K562 (cell line): ENCODE data around the gene GRIN1. TPM values are rescaled to one million over a fixed set of nuclear protein-coding genes. Genes with fewer than 3 reads are reported as not detected.

Experiments
- FOSL1 ChIP-seq: fragments of 200-800 bp; sonication (Bioruptor generic); conservative IDR thresholded peaks from 2 replicates; pipeline ENCODE4 v1.6.1; 2016; ENCODE audit warnings: missing genetic modification characterization, missing compliant biosample characterization
- FOXK2 ChIP-seq, 2 experiments: fragments of 450-650 bp; IDR thresholded peaks in 1 of 2; conservative IDR thresholded peaks in 1 of 2; 2 replicates each; pipeline ENCODE4 v1.6.1; 2016; ENCODE audit warnings: low read depth in 2 of 2, mild to moderate bottlenecking in 1 of 2
- GATA2 ChIP-seq: sonication (generic); formaldehyde crosslinking; IDR thresholded peaks from 2 replicates; pipeline ENCODE4 v1.4.0; 2020; ENCODE audit warnings: mild to moderate bottlenecking, missing genetic modification reagents
- KHSRP ChIP-seq: fragments of 450-650 bp; IDR thresholded peaks from 2 replicates; pipeline ENCODE4 v1.6.1; 2017
- MCM5 ChIP-seq: fragments of 450-650 bp; IDR thresholded peaks from 2 replicates; pipeline ENCODE4 v1.6.1; 2016; ENCODE audit warnings: low read depth
- MYNN ChIP-seq, 2 experiments: sonication (generic); formaldehyde crosslinking in 1 of 2; IDR thresholded peaks; 2 replicates each; pipeline versions ENCODE4 v1.5.0 to v1.6.1; 2016 to 2020; ENCODE audit warnings: antibody characterized with exemption in 1 of 2, missing genetic modification reagents in 1 of 2
- NCOA1 ChIP-seq: fragments of 450-650 bp; IDR thresholded peaks from 2 replicates; pipeline ENCODE4 v1.6.1; 2016; ENCODE audit warnings: low read depth
- NFE2L1 ChIP-seq: fragments of 450-650 bp; IDR thresholded peaks from 2 replicates; pipeline ENCODE4 v1.6.1; 2016; ENCODE audit warnings: missing genetic modification characterization, low read depth, mild to moderate bottlenecking, missing compliant biosample characterization, moderate library complexity, borderline replicate concordance
- NR3C1 ChIP-seq: sonication (generic); formaldehyde crosslinking; IDR thresholded peaks from 2 replicates; pipeline ENCODE4 v1.8.1; 2022; ENCODE audit warnings: missing genetic modification reagents
- POLR2AphosphoS2 ChIP-seq: IDR thresholded peaks from 2 replicates; pipeline ENCODE4 v1.6.1; 2012; ENCODE audit warnings: low read length, improper control_type of control experiment
- RFX7 ChIP-seq: fragments of 250-450 bp; sonication (Bioruptor Pico); IDR thresholded peaks from 2 replicates; pipeline ENCODE4 v1.5.1; 2021; ENCODE audit warnings: mild to moderate bottlenecking
- STAT5B ChIP-seq: fragments of 250-450 bp; sonication (Bioruptor Pico); IDR thresholded peaks from 2 replicates; pipeline ENCODE4 v1.8.0; 2021; ENCODE audit warnings: mild to moderate bottlenecking, inconsistent platforms
- TARDBP ChIP-seq: fragments of 450-650 bp; IDR thresholded peaks from 2 replicates; pipeline ENCODE4 v1.6.1; 2016
- ZNF121 ChIP-seq: sonication (generic); formaldehyde crosslinking; conservative IDR thresholded peaks from 2 replicates; pipeline ENCODE4 v1.8.0; 2022; ENCODE audit warnings: missing genetic modification reagents
- ZNF175 ChIP-seq: fragments of 200-800 bp; sonication (Bioruptor generic); IDR thresholded peaks from 2 replicates; pipeline ENCODE4 v1.6.1; 2016; ENCODE audit warnings: low read depth, mild to moderate bottlenecking, missing genetic modification characterization, missing compliant biosample characterization
- polyA plus RNA-seq, 8 experiments: library from polyadenylated mRNA; depleted of rRNA in 4 of 8; stranded (reverse) in 5 of 8; unstranded in 3 of 8; fragments of >200 nt; fragmentation: Nextera tagmentation in 2 of 8; fragmentation: Illumina TruSeq in 1 of 8; extraction: Ambion mirVana in 2 of 8; extraction: Trizol in 1 of 8; gene quantifications; 2 replicates each; pipeline versions ENCODE4 v1.2.1 to v1.2.3, GENCODE V29; 2011 to 2014; ENCODE audit warnings: inconsistent platforms in 1 of 8, missing spikeins in 1 of 8
- total RNA-seq, 7 experiments: library from RNA; depleted of rRNA in 6 of 7; stranded (reverse); fragments of >200 nt in 6 of 7; fragmentation: Illumina TruSeq in 2 of 7; extraction: Trizol in 2 of 7; gene quantifications; 2 replicates each; pipeline versions ENCODE4 v1.2.1 to v1.2.3, GENCODE V29; 2011 to 2021; ENCODE audit warnings: low replicate concordance in 1 of 7
- TF ChIP-seq, protein P1 (sequence below): sonication (generic); formaldehyde crosslinking; IDR thresholded peaks from 2 replicates; pipeline ENCODE4 v1.8.1; 2023; ENCODE audit warnings: mild to moderate bottlenecking, missing genetic modification reagents
- TF ChIP-seq, protein P2 (sequence below): IDR thresholded peaks from 2 replicates; pipeline ENCODE4 v1.6.1; 2011; ENCODE audit not compliant: insufficient read length; ENCODE audit errors: extremely low read depth
- TF ChIP-seq, protein P3 (sequence below): fragments of 250-450 bp; sonication (Bioruptor Pico); IDR thresholded peaks from 2 replicates; pipeline ENCODE4 v1.6.1; 2021; ENCODE audit warnings: mild to moderate bottlenecking
- TF ChIP-seq, protein P4 (sequence below): fragments of 250-450 bp; sonication (Bioruptor Pico); IDR thresholded peaks from 2 replicates; pipeline ENCODE4 v1.4.0; 2020; ENCODE audit warnings: mild to moderate bottlenecking, moderate library complexity
- TF ChIP-seq, protein P5 (sequence below), 3 experiments: IDR thresholded peaks in 2 of 3; conservative IDR thresholded peaks in 1 of 3; 2 replicates each; pipeline ENCODE4 v1.5.1; 2011 to 2012; ENCODE audit warnings: low read length in 3 of 3, mild to moderate bottlenecking in 3 of 3, control low read depth in 2 of 3, improper control_type of control experiment in 1 of 3, inconsistent platforms in 1 of 3, low read depth in 1 of 3, mixed read lengths in 1 of 3, moderate library complexity in 1 of 3; ENCODE audit not compliant: insufficient read depth in 2 of 3

Gene GRIN1
- total and polyA plus RNA-seq, 9 of the 15 experiments (the other 6 are each of a cell fraction or from before 2014, with no cell fraction given), result 0.03 to 0.35 (median 0.16) TPM; not detected in 6

DNA sequence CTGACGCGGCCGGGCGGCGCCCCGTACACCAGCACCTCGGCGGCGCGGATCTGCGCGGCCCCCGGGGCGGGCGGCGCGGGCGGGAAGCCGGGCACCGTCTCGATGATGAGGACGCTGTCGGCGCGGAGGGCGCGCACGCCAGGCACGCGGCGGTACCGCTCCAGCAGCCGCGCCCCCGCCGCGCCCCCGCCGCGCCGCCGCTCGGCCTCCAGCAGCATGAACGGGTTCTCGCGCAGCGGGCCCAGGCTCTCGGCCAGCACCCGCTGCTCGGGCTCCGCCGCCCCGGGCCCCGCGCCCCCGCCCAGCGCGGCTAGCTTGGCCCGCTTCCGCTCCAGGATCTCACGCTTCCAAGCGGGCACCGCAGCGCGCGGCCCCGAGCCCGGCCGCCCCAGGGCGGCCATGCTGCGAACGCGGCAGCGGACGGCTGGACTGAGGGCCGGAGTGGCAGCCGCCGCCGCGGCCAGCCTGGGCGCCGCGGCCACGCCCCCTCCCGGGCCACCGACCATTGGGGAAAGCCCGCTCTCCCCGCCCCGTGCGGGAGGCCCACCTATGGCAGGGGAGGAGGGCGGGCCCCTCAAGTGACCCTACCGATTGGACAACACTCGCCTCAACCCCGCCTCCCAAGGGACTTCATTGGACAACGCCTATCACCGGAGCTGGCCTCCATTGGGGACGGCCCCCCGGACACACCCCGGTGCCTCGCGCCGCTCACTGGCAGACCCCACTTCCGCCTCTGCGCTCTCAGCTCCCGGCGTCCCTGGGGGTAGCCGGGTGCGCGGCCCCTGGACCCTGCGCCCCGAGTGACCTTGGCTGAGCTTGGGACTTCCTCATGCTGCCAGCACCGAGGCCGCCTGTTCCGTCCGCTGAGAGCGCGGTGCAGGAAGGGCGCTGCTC, 61.6 kb downstream of the GRIN1 start, which contains the start of gene TPRN (continued):
- TF ChIP-seq, protein P1, sequence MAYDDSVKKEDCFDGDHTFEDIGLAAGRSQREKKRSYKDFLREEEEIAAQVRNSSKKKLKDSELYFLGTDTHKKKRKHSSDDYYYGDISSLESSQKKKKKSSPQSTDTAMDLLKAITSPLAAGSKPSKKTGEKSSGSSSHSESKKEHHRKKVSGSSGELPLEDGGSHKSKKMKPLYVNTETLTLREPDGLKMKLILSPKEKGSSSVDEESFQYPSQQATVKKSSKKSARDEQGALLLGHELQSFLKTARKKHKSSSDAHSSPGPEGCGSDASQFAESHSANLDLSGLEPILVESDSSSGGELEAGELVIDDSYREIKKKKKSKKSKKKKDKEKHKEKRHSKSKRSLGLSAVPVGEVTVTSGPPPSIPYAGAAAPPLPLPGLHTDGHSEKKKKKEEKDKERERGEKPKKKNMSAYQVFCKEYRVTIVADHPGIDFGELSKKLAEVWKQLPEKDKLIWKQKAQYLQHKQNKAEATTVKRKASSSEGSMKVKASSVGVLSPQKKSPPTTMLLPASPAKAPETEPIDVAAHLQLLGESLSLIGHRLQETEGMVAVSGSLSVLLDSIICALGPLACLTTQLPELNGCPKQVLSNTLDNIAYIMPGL (CRISPR knock-in tag), result no peak
- TF ChIP-seq POLR2AphosphoS2, result no peak
- no peak for TF ChIP-seq NR3C1 (CRISPR knock-in tag)
- TF ChIP-seq ZNF175 (CRISPR knock-in tag), result no peak
- TF ChIP-seq, protein P2, sequence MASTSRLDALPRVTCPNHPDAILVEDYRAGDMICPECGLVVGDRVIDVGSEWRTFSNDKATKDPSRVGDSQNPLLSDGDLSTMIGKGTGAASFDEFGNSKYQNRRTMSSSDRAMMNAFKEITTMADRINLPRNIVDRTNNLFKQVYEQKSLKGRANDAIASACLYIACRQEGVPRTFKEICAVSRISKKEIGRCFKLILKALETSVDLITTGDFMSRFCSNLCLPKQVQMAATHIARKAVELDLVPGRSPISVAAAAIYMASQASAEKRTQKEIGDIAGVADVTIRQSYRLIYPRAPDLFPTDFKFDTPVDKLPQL, result no peak
- no peak for TF ChIP-seq ZNF121 (CRISPR knock-in tag)
- TF ChIP-seq, protein P3, sequence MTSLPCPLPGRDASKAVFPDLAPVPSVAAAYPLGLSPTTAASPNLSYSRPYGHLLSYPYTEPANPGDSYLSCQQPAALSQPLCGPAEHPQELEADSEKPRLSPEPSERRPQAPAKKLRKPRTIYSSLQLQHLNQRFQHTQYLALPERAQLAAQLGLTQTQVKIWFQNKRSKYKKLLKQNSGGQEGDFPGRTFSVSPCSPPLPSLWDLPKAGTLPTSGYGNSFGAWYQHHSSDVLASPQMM (CRISPR knock-in tag), result no peak
- TF ChIP-seq STAT5B, result no peak
- no peak for TF ChIP-seq MCM5
- no peak for TF ChIP-seq NFE2L1 (tag)
- peak; percentile 43; the same call in 1 of the 2 replicates for TF ChIP-seq MYNN (IDR thresholded peaks at IDR 0.05)
- no peak for TF ChIP-seq MYNN (CRISPR knock-in tag; IDR thresholded peaks at IDR 0.05)
- TF ChIP-seq GATA2 (CRISPR knock-in tag), result no peak
- no peak for TF ChIP-seq RFX7 (CRISPR knock-in tag)
- no peak for TF ChIP-seq NCOA1
- no peak for TF ChIP-seq FOSL1
- TF ChIP-seq, protein P4, sequence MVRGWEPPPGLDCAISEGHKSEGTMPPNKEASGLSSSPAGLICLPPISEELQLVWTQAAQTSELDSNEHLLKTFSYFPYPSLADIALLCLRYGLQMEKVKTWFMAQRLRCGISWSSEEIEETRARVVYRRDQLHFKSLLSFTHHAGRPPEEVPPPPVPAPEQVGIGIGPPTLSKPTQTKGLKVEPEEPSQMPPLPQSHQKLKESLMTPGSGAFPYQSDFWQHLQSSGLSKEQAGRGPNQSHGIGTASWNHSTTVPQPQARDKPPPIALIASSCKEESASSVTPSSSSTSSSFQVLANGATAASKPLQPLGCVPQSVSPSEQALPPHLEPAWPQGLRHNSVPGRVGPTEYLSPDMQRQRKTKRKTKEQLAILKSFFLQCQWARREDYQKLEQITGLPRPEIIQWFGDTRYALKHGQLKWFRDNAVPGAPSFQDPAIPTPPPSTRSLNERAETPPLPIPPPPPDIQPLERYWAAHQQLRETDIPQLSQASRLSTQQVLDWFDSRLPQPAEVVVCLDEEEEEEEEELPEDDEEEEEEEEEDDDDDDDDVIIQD (CRISPR knock-in tag), result no peak
- TF ChIP-seq, protein P5, sequence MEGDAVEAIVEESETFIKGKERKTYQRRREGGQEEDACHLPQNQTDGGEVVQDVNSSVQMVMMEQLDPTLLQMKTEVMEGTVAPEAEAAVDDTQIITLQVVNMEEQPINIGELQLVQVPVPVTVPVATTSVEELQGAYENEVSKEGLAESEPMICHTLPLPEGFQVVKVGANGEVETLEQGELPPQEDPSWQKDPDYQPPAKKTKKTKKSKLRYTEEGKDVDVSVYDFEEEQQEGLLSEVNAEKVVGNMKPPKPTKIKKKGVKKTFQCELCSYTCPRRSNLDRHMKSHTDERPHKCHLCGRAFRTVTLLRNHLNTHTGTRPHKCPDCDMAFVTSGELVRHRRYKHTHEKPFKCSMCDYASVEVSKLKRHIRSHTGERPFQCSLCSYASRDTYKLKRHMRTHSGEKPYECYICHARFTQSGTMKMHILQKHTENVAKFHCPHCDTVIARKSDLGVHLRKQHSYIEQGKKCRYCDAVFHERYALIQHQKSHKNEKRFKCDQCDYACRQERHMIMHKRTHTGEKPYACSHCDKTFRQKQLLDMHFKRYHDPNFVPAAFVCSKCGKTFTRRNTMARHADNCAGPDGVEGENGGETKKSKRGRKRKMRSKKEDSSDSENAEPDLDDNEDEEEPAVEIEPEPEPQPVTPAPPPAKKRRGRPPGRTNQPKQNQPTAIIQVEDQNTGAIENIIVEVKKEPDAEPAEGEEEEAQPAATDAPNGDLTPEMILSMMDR (IDR thresholded peaks at IDR 0.05 in 2 of 3, conservative IDR thresholded peaks at IDR 0.05 in 1 of 3; ENCODE audit: insufficient read depth in 2 of 3, low read depth in 1 of 3, low read length in 3 of 3), result no peak
- TF ChIP-seq KHSRP, result no peak
- TF ChIP-seq FOXK2 (conservative IDR thresholded peaks at IDR 0.05 in 1 of 2, IDR thresholded peaks at IDR 0.05 in 1 of 2; ENCODE audit: low read depth in 2 of 2), result peak in 1 of 2 experiments; percentile 70; a peak in 1 of 4 replicates
- no peak for TF ChIP-seq TARDBP
